HepG2 (cell line): ENCODE data around the gene CSNK1D. TPM values are rescaled to one million over a fixed set of nuclear protein-coding genes. Genes with fewer than 3 reads are reported as not detected.

Experiments used
- CBX5 ChIP-seq: sonication (generic); formaldehyde crosslinking; IDR thresholded peaks from 2 replicates; pipeline ENCODE4 v1.4.0; 2020; ENCODE audit warnings: missing genetic modification reagents, borderline replicate concordance
- CEBPG ChIP-seq: IDR thresholded peaks from 2 replicates; pipeline ENCODE4 v1.6.1; 2016
- CHCHD3 ChIP-seq: sonication (generic); formaldehyde crosslinking; IDR thresholded peaks from 2 replicates; pipeline ENCODE4 v1.8.0; 2022; ENCODE audit warnings: mild to moderate bottlenecking, missing genetic modification reagents, moderate library complexity
- DMAP1 ChIP-seq: IDR thresholded peaks from 2 replicates; pipeline ENCODE4 v1.6.1; 2016
- HOXA5 ChIP-seq: sonication (generic); formaldehyde crosslinking; IDR thresholded peaks from 2 replicates; pipeline ENCODE4 v1.4.0; 2020; ENCODE audit warnings: missing genetic modification reagents
- JUNB ChIP-seq: sonication (generic); formaldehyde crosslinking; IDR thresholded peaks from 2 replicates; pipeline ENCODE4 v1.8.0; 2022; ENCODE audit warnings: missing genetic modification reagents, mild to moderate bottlenecking, borderline replicate concordance
- MIER3 ChIP-seq: IDR thresholded peaks from 2 replicates; pipeline ENCODE4 v1.6.1; 2016; ENCODE audit warnings: missing compliant biosample characterization, borderline replicate concordance
- RBAK ChIP-seq: sonication (generic); formaldehyde crosslinking; IDR thresholded peaks from 2 replicates; pipeline ENCODE4 v1.5.1; 2020; ENCODE audit warnings: mild to moderate bottlenecking, missing genetic modification reagents
- SOX5 ChIP-seq: IDR thresholded peaks from 2 replicates; pipeline ENCODE4 v1.6.1; 2016; ENCODE audit warnings: borderline replicate concordance
- SPEN ChIP-seq: sonication (generic); formaldehyde crosslinking; IDR thresholded peaks from 2 replicates; pipeline ENCODE4 v1.5.1; 2020; ENCODE audit warnings: low read depth, mild to moderate bottlenecking, missing genetic modification reagents
- THAP11 ChIP-seq: IDR thresholded peaks from 2 replicates; pipeline ENCODE4 v1.6.1; 2016; ENCODE audit warnings: missing biosample characterization, missing genetic modification reagents
- YEATS4 ChIP-seq: sonication (generic); formaldehyde crosslinking; IDR thresholded peaks from 2 replicates; pipeline ENCODE4 v1.4.0; 2020; ENCODE audit warnings: missing genetic modification reagents, borderline replicate concordance
- ZBTB7A ChIP-seq: sonication (generic); formaldehyde crosslinking; IDR thresholded peaks from 2 replicates; pipeline ENCODE4 v1.8.0; 2022; ENCODE audit warnings: mild to moderate bottlenecking, missing genetic modification reagents
- ZFY ChIP-seq: sonication (generic); formaldehyde crosslinking; IDR thresholded peaks from 2 replicates; pipeline ENCODE4 v1.4.0; 2020; ENCODE audit warnings: missing genetic modification reagents
- ZNF350 ChIP-seq: sonication (generic); formaldehyde crosslinking; IDR thresholded peaks from 2 replicates; pipeline ENCODE4 v1.4.0; 2020; ENCODE audit warnings: mild to moderate bottlenecking, low read depth, missing genetic modification reagents, borderline replicate concordance
- ZNF552 ChIP-seq: sonication (generic); formaldehyde crosslinking; IDR thresholded peaks from 2 replicates; pipeline ENCODE4 v1.9.0; 2022; ENCODE audit warnings: missing genetic modification reagents, mild to moderate bottlenecking, borderline replicate concordance
- ZNF616 ChIP-seq: sonication (generic); formaldehyde crosslinking; IDR thresholded peaks from 2 replicates; pipeline ENCODE4 v1.5.0; 2020; ENCODE audit warnings: low read depth, mild to moderate bottlenecking, missing genetic modification reagents
- ZNF816 ChIP-seq: sonication (generic); formaldehyde crosslinking; IDR thresholded peaks from 2 replicates; pipeline ENCODE4 v1.8.0; 2022; ENCODE audit warnings: missing genetic modification reagents, mild to moderate bottlenecking, borderline replicate concordance
- polyA plus RNA-seq, 8 experiments: library from polyadenylated mRNA; depleted of rRNA in 3 of 8; stranded (reverse) in 7 of 8; unstranded in 1 of 8; fragments of >200 nt; fragmentation: Illumina TruSeq in 4 of 8; extraction: Trizol in 4 of 8; gene quantifications; 2 replicates each; pipeline versions ENCODE4 v1.2.1 to v1.2.3, GENCODE V29; 2011 to 2016; ENCODE audit warnings: low read depth in 4 of 8, missing spikeins in 1 of 8, mixed read lengths in 1 of 8; ENCODE audit not compliant: insufficient read depth in 1 of 8
- total RNA-seq, 5 experiments: library from RNA; depleted of rRNA; stranded (reverse); fragments of >200 nt; fragmentation: Illumina TruSeq; extraction: Trizol; gene quantifications; 2 replicates each; pipeline ENCODE4 v1.2.3, GENCODE V29; 2016; ENCODE audit warnings: low read depth in 1 of 5
- TF ChIP-seq, protein P1 (sequence below): sonication (generic); formaldehyde crosslinking; IDR thresholded peaks from 2 replicates; pipeline ENCODE4 v1.5.0; 2020; ENCODE audit warnings: missing genetic modification reagents
- TF ChIP-seq, protein P2 (sequence below): sonication (generic); formaldehyde crosslinking; IDR thresholded peaks from one replicate; pipeline ENCODE4 v1.5.1; 2020; ENCODE audit warnings: mild to moderate bottlenecking, missing genetic modification reagents; ENCODE audit errors: not compliant biosample characterization

Gene CSNK1D
- total and polyA plus RNA-seq, 2 of the 13 experiments (the other 11 are each of a cell fraction or from before 2014, with no cell fraction given): 31.5 to 128 TPM

DNA sequence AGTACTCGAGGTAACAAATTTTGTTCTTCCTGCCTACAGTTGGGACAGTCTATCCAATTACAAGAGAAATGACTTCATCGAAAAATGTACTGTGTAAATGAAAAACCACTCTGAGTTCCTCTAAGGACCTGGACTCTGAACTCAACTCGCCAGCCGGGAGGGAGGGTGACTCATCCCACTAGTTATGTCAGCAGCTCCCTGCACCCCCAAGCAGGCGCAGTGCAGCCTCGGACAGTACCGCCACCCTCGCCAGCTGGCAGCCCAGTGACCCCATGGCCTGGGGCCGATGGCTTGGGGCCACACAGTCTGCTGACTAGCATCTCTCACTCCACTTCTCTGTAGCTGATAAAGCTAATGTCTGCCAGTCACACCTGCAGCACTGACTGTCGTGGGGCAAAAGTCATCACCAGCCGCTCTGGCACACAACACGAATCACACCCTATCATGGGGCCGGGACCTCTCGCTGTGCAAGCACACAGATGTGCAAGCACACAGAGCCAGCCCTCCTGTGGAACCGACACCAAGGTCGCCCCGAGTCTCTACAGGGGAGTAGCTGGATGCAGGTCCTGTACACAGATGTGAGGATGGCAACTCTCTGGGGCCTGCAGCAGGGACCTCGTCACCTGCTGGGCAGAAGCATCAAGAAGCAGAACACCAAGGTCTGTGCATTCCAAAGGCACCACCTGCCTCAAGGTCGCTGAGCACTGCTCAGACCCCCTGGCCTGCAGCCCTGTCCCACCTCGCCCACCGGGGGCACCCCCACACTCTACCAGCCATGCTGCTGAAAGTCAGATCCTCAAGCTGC, 5.7 kb downstream of the CSNK1D start (continued):
- TF ChIP-seq ZNF350 (peak; percentile 86; the same call in 1 of the 2 replicates), ZBTB7A (no peak), ZNF616 (CRISPR knock-in tag) (peak; percentile 31; the same call in 1 of the 2 replicates), CBX5 (peak; percentile 97; the same call in 1 of the 2 replicates), RBAK (CRISPR knock-in tag) (peak; percentile 75; the same call in 1 of the 2 replicates), MIER3 (CRISPR knock-in tag) (peak; percentile 93; the same call in 1 of the 2 replicates), ZNF552 (CRISPR knock-in tag) (peak; percentile 17; the same call in 1 of the 2 replicates), JUNB (CRISPR knock-in tag) (peak; percentile 98), ZFY (CRISPR knock-in tag) (peak; percentile 70), SOX5 (peak; percentile 80; the same call in 1 of the 2 replicates), DMAP1 (CRISPR knock-in tag) (peak; percentile 85; the same call in 1 of the 2 replicates), CHCHD3 (CRISPR knock-in tag) (0 out of 2 replicates have a peak, but pooled peaks have one; percentile 55), HOXA5 (CRISPR knock-in tag) (peak; percentile 84), THAP11 (CRISPR knock-in tag) (peak; percentile 82), SPEN (CRISPR knock-in tag) (peak; percentile 91; the same call in 1 of the 2 replicates), YEATS4 (CRISPR knock-in tag) (peak; percentile 77), CEBPG (CRISPR knock-in tag) (peak; percentile 78), ZNF816 (CRISPR knock-in tag) (peak; percentile 89)
- TF ChIP-seq, protein P1, sequence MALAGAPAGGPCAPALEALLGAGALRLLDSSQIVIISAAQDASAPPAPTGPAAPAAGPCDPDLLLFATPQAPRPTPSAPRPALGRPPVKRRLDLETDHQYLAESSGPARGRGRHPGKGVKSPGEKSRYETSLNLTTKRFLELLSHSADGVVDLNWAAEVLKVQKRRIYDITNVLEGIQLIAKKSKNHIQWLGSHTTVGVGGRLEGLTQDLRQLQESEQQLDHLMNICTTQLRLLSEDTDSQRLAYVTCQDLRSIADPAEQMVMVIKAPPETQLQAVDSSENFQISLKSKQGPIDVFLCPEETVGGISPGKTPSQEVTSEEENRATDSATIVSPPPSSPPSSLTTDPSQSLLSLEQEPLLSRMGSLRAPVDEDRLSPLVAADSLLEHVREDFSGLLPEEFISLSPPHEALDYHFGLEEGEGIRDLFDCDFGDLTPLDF (CRISPR knock-in tag): peak; percentile 72
- TF ChIP-seq, protein P2, sequence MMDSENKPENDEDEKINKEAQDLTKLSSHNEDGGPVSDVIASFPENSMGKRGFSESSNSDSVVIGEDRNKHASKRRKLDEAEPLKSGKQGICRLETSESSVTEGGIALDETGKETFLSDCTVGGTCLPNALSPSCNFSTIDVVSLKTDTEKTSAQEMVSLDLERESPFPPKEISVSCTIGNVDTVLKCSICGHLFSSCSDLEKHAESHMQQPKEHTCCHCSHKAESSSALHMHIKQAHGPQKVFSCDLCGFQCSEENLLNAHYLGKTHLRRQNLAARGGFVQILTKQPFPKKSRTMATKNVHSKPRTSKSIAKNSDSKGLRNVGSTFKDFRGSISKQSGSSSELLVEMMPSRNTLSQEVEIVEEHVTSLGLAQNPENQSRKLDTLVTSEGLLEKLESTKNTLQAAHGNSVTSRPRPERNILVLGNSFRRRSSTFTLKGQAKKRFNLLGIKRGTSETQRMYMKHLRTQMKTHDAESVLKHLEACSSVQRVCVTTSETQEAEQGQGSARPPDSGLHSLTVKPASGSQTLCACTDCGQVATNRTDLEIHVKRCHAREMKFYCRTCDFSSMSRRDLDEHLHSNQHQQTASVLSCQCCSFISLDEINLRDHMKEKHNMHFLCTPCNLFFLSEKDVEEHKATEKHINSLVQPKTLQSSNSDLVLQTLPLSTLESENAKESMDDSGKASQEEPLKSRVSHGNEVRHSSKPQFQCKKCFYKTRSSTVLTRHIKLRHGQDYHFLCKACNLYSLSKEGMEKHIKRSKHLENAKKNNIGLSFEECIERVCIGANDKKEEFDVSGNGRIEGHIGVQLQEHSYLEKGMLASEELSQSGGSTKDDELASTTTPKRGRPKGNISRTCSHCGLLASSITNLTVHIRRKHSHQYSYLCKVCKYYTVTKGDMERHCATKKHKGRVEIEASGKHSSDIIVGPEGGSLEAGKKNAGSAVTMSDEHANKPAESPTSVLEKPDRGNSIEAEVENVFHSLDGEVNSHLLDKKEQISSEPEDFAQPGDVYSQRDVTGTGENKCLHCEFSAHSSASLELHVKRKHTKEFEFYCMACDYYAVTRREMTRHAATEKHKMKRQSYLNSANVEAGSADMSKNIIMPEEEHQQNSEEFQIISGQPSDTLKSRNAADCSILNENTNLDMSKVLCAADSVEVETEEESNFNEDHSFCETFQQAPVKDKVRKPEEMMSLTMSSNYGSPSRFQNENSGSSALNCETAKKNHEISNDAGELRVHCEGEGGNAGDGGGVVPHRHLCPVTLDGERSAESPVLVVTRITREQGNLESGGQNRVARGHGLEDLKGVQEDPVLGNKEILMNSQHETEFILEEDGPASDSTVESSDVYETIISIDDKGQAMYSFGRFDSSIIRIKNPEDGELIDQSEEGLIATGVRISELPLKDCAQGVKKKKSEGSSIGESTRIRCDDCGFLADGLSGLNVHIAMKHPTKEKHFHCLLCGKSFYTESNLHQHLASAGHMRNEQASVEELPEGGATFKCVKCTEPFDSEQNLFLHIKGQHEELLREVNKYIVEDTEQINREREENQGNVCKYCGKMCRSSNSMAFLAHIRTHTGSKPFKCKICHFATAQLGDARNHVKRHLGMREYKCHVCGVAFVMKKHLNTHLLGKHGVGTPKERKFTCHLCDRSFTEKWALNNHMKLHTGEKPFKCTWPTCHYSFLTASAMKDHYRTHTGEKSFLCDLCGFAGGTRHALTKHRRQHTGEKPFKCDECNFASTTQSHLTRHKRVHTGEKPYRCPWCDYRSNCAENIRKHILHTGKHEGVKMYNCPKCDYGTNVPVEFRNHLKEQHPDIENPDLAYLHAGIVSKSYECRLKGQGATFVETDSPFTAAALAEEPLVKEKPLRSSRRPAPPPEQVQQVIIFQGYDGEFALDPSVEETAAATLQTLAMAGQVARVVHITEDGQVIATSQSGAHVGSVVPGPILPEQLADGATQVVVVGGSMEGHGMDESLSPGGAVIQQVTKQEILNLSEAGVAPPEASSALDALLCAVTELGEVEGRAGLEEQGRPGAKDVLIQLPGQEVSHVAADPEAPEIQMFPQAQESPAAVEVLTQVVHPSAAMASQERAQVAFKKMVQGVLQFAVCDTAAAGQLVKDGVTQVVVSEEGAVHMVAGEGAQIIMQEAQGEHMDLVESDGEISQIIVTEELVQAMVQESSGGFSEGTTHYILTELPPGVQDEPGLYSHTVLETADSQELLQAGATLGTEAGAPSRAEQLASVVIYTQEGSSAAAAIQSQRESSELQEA (CRISPR knock-in tag): no peak
